Measurements from ENCODE around the gene GFM2. TPM values are rescaled to one million over a fixed set of nuclear protein-coding genes. Genes with fewer than 3 reads are reported as not detected.

GFM2 gene
- total and polyA plus RNA-seq, 2 of the 13 experiments (the other 11 are each of a cell fraction or from before 2014, with no cell fraction given), result 22.0 to 41.6 TPM

DNA sequence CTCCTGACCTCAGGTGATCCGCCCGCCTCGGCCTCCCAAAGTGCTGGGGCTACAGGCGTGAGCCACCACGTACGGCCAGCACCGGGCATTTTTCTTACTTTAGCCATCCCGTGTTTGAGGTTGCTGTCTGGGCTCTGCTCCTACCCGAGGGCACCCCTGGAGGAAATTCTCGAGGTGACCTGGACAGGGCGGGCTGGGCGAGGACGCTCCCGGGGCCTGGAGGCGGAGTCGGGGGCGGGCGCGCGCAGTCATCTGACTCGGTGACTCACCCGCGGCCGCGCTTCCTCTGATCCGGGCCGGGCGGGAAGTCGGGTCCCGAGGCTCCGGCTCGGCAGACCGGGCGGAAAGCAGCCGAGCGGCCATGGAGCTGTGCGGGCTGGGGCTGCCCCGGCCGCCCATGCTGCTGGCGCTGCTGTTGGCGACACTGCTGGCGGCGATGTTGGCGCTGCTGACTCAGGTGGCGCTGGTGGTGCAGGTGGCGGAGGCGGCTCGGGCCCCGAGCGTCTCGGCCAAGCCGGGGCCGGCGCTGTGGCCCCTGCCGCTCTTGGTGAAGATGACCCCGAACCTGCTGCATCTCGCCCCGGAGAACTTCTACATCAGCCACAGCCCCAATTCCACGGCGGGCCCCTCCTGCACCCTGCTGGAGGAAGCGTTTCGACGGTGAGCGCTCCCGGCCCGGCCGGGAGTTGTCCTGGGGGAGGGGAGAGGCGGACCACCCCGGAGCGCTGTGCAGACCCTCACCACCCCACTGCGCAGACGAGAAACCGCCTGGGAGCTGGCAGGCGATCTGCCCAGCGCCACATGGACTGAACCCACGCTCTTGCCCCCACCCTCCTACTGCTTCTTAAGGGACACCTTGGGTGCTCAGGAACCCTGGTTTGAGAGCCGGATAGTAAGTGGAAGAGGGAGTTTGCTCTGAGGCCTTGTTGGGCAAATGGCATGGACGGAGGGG, 81.7 kb downstream of the GFM2 start, which contains the start of gene HEXB (continued):
- TF ChIP-seq TBP (CRISPR knock-in tag; IDR thresholded peaks at IDR 0.05) (no peak), RNF2 (conservative IDR thresholded peaks at IDR 0.05; ENCODE audit: low read depth) (0 out of 2 replicates have a peak, but pooled peaks have one; percentile 28), PRPF4 (IDR thresholded peaks at IDR 0.05; ENCODE audit: low read depth, low read length, poor library complexity, severe bottlenecking) (no peak), MIER3 (CRISPR knock-in tag; IDR thresholded peaks at IDR 0.05; ENCODE audit: borderline replicate concordance) (no peak), MIXL1 (CRISPR knock-in tag; IDR thresholded peaks at IDR 0.05) (no peak), RFX3 (CRISPR knock-in tag; IDR thresholded peaks at IDR 0.05) (no peak), GABPB1 (CRISPR knock-in tag; IDR thresholded peaks at IDR 0.05) (peak; percentile 84), ZMYM2 (CRISPR knock-in tag; IDR thresholded peaks at IDR 0.05) (peak; percentile 74), RORA (CRISPR knock-in tag; IDR thresholded peaks at IDR 0.05) (no peak), SALL2 (CRISPR knock-in tag; IDR thresholded peaks at IDR 0.05) (peak; percentile 88; the same call in 1 of the 2 replicates)
- TF ChIP-seq, protein P1, sequence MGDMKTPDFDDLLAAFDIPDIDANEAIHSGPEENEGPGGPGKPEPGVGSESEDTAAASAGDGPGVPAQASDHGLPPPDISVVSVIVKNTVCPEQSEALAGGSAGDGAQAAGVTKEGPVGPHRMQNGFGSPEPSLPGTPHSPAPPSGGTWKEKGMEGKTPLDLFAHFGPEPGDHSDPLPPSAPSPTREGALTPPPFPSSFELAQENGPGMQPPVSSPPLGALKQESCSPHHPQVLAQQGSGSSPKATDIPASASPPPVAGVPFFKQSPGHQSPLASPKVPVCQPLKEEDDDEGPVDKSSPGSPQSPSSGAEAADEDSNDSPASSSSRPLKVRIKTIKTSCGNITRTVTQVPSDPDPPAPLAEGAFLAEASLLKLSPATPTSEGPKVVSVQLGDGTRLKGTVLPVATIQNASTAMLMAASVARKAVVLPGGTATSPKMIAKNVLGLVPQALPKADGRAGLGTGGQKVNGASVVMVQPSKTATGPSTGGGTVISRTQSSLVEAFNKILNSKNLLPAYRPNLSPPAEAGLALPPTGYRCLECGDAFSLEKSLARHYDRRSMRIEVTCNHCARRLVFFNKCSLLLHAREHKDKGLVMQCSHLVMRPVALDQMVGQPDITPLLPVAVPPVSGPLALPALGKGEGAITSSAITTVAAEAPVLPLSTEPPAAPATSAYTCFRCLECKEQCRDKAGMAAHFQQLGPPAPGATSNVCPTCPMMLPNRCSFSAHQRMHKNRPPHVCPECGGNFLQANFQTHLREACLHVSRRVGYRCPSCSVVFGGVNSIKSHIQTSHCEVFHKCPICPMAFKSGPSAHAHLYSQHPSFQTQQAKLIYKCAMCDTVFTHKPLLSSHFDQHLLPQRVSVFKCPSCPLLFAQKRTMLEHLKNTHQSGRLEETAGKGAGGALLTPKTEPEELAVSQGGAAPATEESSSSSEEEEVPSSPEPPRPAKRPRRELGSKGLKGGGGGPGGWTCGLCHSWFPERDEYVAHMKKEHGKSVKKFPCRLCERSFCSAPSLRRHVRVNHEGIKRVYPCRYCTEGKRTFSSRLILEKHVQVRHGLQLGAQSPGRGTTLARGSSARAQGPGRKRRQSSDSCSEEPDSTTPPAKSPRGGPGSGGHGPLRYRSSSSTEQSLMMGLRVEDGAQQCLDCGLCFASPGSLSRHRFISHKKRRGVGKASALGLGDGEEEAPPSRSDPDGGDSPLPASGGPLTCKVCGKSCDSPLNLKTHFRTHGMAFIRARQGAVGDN (CRISPR knock-in tag; IDR thresholded peaks at IDR 0.05), result peak; percentile 91
- TF ChIP-seq, protein P2, sequence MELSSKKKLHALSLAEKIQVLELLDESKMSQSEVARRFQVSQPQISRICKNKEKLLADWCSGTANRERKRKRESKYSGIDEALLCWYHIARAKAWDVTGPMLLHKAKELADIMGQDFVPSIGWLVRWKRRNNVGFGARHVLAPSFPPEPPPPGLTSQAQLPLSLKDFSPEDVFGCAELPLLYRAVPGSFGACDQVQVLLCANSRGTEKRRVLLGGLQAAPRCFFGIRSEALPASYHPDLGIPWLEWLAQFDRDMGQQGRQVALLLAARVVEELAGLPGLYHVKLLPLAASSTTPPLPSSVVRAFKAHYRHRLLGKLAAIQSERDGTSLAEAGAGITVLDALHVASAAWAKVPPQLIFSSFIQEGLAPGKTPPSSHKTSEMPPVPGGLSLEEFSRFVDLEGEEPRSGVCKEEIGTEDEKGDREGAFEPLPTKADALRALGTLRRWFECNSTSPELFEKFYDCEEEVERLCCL (CRISPR knock-in tag; IDR thresholded peaks at IDR 0.05; ENCODE audit: borderline replicate concordance), result no peak
- TF ChIP-seq, protein P3, sequence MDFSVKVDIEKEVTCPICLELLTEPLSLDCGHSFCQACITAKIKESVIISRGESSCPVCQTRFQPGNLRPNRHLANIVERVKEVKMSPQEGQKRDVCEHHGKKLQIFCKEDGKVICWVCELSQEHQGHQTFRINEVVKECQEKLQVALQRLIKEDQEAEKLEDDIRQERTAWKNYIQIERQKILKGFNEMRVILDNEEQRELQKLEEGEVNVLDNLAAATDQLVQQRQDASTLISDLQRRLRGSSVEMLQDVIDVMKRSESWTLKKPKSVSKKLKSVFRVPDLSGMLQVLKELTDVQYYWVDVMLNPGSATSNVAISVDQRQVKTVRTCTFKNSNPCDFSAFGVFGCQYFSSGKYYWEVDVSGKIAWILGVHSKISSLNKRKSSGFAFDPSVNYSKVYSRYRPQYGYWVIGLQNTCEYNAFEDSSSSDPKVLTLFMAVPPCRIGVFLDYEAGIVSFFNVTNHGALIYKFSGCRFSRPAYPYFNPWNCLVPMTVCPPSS (IDR thresholded peaks at IDR 0.05), result no peak
- TF ChIP-seq, protein P4, sequence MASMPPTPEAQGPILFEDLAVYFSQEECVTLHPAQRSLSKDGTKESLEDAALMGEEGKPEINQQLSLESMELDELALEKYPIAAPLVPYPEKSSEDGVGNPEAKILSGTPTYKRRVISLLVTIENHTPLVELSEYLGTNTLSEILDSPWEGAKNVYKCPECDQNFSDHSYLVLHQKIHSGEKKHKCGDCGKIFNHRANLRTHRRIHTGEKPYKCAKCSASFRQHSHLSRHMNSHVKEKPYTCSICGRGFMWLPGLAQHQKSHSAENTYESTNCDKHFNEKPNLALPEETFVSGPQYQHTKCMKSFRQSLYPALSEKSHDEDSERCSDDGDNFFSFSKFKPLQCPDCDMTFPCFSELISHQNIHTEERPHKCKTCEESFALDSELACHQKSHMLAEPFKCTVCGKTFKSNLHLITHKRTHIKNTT (CRISPR knock-in tag; IDR thresholded peaks at IDR 0.05), result no peak
- TF ChIP-seq, protein P5, sequence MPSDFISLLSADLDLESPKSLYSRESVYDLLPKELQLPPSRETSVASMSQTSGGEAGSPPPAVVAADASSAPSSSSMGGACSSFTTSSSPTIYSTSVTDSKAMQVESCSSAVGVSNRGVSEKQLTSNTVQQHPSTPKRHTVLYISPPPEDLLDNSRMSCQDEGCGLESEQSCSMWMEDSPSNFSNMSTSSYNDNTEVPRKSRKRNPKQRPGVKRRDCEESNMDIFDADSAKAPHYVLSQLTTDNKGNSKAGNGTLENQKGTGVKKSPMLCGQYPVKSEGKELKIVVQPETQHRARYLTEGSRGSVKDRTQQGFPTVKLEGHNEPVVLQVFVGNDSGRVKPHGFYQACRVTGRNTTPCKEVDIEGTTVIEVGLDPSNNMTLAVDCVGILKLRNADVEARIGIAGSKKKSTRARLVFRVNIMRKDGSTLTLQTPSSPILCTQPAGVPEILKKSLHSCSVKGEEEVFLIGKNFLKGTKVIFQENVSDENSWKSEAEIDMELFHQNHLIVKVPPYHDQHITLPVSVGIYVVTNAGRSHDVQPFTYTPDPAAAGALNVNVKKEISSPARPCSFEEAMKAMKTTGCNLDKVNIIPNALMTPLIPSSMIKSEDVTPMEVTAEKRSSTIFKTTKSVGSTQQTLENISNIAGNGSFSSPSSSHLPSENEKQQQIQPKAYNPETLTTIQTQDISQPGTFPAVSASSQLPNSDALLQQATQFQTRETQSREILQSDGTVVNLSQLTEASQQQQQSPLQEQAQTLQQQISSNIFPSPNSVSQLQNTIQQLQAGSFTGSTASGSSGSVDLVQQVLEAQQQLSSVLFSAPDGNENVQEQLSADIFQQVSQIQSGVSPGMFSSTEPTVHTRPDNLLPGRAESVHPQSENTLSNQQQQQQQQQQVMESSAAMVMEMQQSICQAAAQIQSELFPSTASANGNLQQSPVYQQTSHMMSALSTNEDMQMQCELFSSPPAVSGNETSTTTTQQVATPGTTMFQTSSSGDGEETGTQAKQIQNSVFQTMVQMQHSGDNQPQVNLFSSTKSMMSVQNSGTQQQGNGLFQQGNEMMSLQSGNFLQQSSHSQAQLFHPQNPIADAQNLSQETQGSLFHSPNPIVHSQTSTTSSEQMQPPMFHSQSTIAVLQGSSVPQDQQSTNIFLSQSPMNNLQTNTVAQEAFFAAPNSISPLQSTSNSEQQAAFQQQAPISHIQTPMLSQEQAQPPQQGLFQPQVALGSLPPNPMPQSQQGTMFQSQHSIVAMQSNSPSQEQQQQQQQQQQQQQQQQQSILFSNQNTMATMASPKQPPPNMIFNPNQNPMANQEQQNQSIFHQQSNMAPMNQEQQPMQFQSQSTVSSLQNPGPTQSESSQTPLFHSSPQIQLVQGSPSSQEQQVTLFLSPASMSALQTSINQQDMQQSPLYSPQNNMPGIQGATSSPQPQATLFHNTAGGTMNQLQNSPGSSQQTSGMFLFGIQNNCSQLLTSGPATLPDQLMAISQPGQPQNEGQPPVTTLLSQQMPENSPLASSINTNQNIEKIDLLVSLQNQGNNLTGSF (CRISPR knock-in tag; IDR thresholded peaks at IDR 0.05), result no peak
